Brain microvascular endothelial cell (primary cell): Measurements from ENCODE around the gene BTNL3.

ENCODE experiments used
- DNase-seq: peaks from one replicate; pipeline ENCODE4 v3.0.0-alpha.2; 2020
- H3K27ac ChIP-seq: fragments of 250-450 bp; sonication (Bioruptor Pico); 2 replicates; pipeline ENCODE4 v1.5.1; 2020; ENCODE audit warnings: mild to moderate bottlenecking, moderate library complexity
- H3K27me3 ChIP-seq: fragments of 250-450 bp; sonication (Bioruptor Pico); replicated peaks from 2 replicates; pipeline ENCODE4 v1.5.1; 2020; ENCODE audit warnings: mild to moderate bottlenecking
- H3K36me3 ChIP-seq: fragments of 250-450 bp; sonication (Bioruptor Pico); replicated peaks from 2 replicates; pipeline ENCODE4 v1.5.1; 2020; ENCODE audit warnings: mild to moderate bottlenecking
- H3K4me3 ChIP-seq: 2 replicates; pipeline ENCODE4 v1.5.1; 2011; ENCODE audit warnings: low read depth, mild to moderate bottlenecking, control low read depth, low read length, moderate library complexity
- CTCF ChIP-seq: IDR thresholded peaks from 2 replicates; pipeline ENCODE4 v1.5.1; 2011; ENCODE audit warnings: low read depth, mild to moderate bottlenecking, moderate library complexity, low read length, control low read depth, inconsistent platforms; ENCODE audit errors: missing control alignments
- in situ Hi-C: cut with HindIII; loops from 2 replicates; pipeline ENCODE4 v1.10.0; 2017; ENCODE audit warnings: low sequenced_read_pairs, low pct_ligation_motif_present

BTNL3 gene

GRCh38 chr5:181027452-181028031 is 38.9 kb downstream of the BTNL3 start:
- H3K27ac ChIP-seq: no peak overlapping the region
- no peak for DNase-seq
- in situ Hi-C loops: no loop called here
- no peak overlapping the region for H3K4me3 ChIP-seq
- TF ChIP-seq CTCF: no peak
- no peaks in the 10 kb centered on the region for H3K36me3 ChIP-seq
- no peaks in the 10 kb centered on the region for H3K27me3 ChIP-seq

- H3K27ac ChIP-seq: no peak overlapping the region
- in situ Hi-C loops: no loop called here
- no peak overlapping the region for H3K4me3 ChIP-seq
Observed at GRCh38 chr5:181028032-181028819, 39.6 kb downstream of the BTNL3 start.

GRCh38 chr5:181031716-181032115 is 43.1 kb downstream of the BTNL3 start:
- no peak for TF ChIP-seq CTCF

More at GRCh38 chr5:181028032-181028819, 39.6 kb downstream of the BTNL3 start:
- no peak for TF ChIP-seq CTCF
- no peaks in the 10 kb centered on the region for H3K36me3 ChIP-seq
- no peak for DNase-seq
- no peaks in the 10 kb centered on the region for H3K27me3 ChIP-seq

GRCh38 chr5:181035991-181036815 is 47.6 kb downstream of the BTNL3 start:
- no peak overlapping the region for H3K4me3 ChIP-seq
- DNase-seq: no peak
- H3K27me3 ChIP-seq: no peaks in the 10 kb centered on the region
- H3K27ac ChIP-seq: no peak overlapping the region
- in situ Hi-C loops: no loop called here
- no peaks in the 10 kb centered on the region for H3K36me3 ChIP-seq
- TF ChIP-seq CTCF: no peak

More at GRCh38 chr5:181031716-181032115, 43.1 kb downstream of the BTNL3 start:
- DNase-seq: no peak
- in situ Hi-C loops: no loop called here
- Histone ChIP-seq H3K27me3 (no peaks in the 10 kb centered on the region), H3K4me3 (no peak overlapping the region), H3K36me3 (no peaks in the 10 kb centered on the region), H3K27ac (no peak overlapping the region)

- Histone ChIP-seq H3K4me3 (no peak overlapping the region), H3K27ac (no peak overlapping the region), H3K27me3 (no peaks in the 10 kb centered on the region), H3K36me3 (no peaks in the 10 kb centered on the region)
- DNase-seq: no peak
- TF ChIP-seq CTCF: no peak
- in situ Hi-C loops: no loop called here
Observed at GRCh38 chr5:181036816-181037364, 48.2 kb downstream of the BTNL3 start.
